ENCODE results near the gene HAPLN2.

Gene HAPLN2

DNA sequence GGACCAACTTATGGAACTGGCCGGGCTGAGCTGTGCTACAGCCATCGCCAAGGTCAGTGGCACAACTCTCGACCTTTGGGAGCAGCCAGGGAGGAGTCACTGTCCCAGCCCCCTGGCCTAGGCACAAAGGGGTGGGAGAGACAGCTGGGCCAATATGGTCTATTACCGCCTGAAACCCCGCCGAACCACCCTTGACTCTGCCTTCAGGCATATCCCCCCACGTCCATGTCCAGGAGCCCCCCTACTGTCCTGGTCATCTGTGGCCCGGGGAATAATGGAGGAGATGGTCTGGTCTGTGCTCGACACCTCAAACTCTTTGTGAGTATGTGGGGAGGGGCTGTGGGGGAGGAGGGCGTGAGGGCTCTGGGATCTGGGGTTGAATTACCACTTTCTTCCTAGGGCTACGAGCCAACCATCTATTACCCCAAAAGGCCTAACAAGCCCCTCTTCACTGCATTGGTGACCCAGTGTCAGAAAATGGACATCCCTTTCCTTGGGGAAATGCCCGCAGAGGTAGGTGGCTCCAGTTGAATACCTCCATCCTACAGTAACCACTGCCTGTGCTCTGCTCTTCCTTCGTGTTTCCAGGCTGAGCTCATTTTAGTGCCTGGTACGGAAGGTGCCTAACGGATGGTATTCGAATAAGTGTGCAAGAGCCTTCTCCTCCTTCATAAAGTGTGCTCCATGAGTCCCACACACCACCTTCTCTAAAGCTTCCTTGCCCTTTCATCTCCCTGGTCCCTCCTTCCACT lies 26.9 kb upstream of the HAPLN2 start:
- H3K4me3 ChIP-seq (ENCODE audit: low read depth, low read length) = peak overlapping the region; percentile 62
- TF ChIP-seq, protein P1, sequence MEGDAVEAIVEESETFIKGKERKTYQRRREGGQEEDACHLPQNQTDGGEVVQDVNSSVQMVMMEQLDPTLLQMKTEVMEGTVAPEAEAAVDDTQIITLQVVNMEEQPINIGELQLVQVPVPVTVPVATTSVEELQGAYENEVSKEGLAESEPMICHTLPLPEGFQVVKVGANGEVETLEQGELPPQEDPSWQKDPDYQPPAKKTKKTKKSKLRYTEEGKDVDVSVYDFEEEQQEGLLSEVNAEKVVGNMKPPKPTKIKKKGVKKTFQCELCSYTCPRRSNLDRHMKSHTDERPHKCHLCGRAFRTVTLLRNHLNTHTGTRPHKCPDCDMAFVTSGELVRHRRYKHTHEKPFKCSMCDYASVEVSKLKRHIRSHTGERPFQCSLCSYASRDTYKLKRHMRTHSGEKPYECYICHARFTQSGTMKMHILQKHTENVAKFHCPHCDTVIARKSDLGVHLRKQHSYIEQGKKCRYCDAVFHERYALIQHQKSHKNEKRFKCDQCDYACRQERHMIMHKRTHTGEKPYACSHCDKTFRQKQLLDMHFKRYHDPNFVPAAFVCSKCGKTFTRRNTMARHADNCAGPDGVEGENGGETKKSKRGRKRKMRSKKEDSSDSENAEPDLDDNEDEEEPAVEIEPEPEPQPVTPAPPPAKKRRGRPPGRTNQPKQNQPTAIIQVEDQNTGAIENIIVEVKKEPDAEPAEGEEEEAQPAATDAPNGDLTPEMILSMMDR (IDR thresholded peaks at IDR 0.05; ENCODE audit: borderline replicate concordance, insufficient read depth, low read depth, low read length) = no peak

DNA sequence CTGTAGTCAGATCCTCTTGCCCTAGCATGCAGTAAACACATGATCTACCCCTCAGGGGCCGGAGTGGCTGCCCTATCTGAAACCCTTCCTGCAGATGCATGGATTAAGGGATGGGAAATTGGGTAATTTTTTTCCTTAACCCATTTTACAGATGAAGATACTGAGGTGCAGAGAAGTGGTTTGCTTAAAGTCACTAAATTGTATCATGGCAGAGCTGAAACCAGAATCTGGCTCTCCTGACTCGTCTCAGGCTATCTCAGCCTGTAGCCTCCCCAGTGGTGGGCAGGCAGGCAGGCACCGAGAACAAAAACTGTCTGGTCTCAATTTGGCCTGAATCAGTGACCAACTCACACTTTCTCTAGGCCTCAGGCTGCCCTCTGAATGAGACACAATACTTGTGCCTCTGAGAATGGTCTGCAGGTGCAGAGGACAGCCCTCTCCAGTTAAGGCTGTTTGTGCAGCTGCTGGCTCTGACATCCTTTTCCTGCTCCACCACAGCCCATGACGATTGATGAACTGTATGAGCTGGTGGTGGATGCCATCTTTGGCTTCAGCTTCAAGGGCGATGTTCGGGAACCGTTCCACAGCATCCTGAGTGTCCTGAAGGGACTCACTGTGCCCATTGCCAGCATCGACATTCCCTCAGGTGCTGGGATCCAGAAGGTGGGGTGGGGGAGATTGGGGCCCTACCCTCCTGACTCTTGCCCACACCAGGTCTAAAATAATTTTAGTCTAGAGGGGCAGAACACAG lies 26.1 kb upstream of the HAPLN2 start:
- TF ChIP-seq, protein P1 (IDR thresholded peaks at IDR 0.05; ENCODE audit: borderline replicate concordance, insufficient read depth, low read depth, low read length) = no peak
- H3K4me3 ChIP-seq (ENCODE audit: low read depth, low read length) = no peak overlapping the region

DNA sequence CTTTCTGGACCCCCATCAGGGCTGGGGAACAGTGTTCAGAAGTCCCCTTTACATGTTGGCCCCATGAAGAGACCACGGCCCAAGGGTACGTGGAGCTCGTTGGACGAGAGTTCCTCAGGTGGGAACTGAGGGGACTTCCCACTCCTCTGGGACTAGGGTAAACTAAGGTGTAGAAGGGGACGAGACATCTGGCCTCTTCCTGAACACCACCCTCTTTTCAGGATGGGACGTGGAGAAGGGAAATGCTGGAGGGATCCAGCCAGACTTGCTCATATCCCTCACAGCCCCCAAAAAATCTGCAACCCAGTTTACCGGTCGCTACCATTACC lies 25.6 kb upstream of the HAPLN2 start:
- no peak overlapping the region for H3K4me3 ChIP-seq (ENCODE audit: low read depth, low read length)
- TF ChIP-seq, protein P1 (IDR thresholded peaks at IDR 0.05; ENCODE audit: borderline replicate concordance, insufficient read depth, low read depth, low read length) = no peak

DNA sequence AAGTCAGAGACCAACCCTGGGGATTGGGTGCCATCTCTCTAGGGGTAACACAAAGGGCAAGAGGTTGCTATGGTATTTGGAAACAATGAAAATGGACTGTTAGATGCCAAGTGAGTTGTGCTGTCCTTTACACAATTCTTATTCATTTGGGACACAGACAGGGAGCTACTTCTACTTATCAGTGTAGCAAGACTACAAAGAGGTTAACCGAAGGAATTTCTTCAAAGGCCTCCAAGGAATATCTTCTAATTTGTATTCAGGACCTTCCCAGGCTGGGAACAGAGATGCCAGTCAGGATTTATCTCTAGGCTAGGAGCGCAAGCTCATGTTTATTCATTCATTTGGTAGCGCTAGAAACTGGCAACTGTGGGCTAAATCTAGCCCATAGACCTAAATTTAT lies 25.0 kb upstream of the HAPLN2 start:
- TF ChIP-seq, protein P1 (IDR thresholded peaks at IDR 0.05; ENCODE audit: borderline replicate concordance, insufficient read depth, low read depth, low read length) = no peak

DNA sequence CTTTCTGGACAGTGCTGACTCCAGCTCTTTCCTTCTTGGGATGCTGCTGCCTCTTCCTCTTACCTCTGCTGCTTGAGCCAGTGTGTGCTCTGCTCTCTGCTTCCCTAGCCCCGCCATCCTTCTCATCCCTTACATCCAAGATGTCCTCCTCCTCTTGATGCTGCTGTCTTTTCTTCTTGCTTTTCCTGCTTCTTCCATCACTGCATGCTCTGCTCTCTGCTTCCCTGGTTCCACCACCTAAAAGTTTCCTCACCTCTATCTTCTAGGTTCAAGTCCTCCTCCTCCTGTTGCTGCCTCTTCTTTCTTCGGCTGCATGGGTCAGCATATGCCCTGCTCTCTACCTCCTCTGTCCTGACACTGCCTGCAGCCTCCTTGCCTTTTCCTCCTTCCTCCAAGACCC lies 24.2 kb upstream of the HAPLN2 start:
- no peak overlapping the region for H3K4me3 ChIP-seq (ENCODE audit: low read depth, low read length)
- TF ChIP-seq, protein P1 (IDR thresholded peaks at IDR 0.05; ENCODE audit: borderline replicate concordance, insufficient read depth, low read depth, low read length) = no peak

More for the DNA sequence above, 25.0 kb upstream of the HAPLN2 start:
- no peak overlapping the region for H3K4me3 ChIP-seq (ENCODE audit: low read depth, low read length)

DNA sequence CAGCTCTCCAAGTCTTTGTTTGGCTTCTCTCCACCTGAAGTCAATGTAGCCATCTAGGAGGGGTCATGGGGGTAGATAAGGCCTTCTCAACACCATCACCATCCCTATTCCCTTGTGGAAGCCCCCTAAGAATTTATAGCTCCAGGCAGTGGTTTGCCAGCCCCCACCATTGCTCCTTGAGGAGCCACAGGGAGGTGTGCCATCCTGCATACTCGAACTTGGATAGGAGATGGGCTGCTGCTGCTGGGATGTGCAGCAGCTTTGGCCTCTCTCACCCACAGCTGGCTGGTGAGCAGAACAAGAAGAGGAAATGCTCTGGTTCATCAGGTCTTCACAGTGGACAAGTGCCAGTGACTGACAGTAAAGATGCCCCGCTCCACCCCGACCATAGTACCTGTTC lies 22.8 kb upstream of the HAPLN2 start:
- no peak overlapping the region for H3K4me3 ChIP-seq (ENCODE audit: low read depth, low read length)
- TF ChIP-seq, protein P1 (IDR thresholded peaks at IDR 0.05; ENCODE audit: borderline replicate concordance, insufficient read depth, low read depth, low read length) = no peak

DNA sequence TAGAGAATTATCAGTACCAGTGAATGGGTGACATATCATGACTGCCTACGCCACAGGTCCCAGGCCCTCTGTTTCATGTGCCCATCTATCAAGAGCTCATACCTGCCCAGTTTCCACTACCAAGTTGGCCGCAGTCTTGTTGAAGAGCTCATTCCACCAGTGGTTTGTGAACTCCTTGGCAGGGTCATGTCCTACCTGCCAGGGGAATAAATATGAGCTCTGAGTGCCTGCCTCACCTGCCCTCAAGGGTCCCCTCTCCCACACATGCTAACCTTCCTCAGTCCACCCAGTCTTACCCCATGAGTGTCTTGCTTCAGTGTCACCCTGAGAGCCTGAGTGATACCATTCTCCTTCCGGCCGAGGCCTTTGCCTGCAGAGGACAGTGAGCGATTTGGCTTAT lies 21.1 kb upstream of the HAPLN2 start:
- TF ChIP-seq, protein P1 (IDR thresholded peaks at IDR 0.05; ENCODE audit: borderline replicate concordance, insufficient read depth, low read depth, low read length) = no peak

More for the DNA sequence above, 21.1 kb upstream of the HAPLN2 start:
- H3K4me3 ChIP-seq (ENCODE audit: low read depth, low read length) = no peak overlapping the region
